HEK293T (cell line): ENCODE results near the gene SPNS2.
A peak's percentile ranks its signal among the peaks of the same experiment; 100 is the strongest.

Source experiments
- CTCF ChIA-PET: fragments of 350-600 bp; formaldehyde crosslinking; extraction: SDS; loops from one replicate; lab custom pipeline; 2021; ENCODE audit warnings: antibody characterized with exemption, inconsistent platforms; lab: Yijun Ruan, JAX
- POLR2A ChIA-PET: fragments of 350-600 bp; formaldehyde crosslinking; extraction: SDS; loops from one replicate; lab custom pipeline; 2020; ENCODE audit warnings: antibody characterized with exemption, inconsistent platforms; lab: Yijun Ruan, JAX
- DNase-seq: peaks from one replicate; pipeline ENCODE4 v3.0.0; 2012; ENCODE audit warnings: mixed read lengths; ENCODE audit errors: extremely low spot score
- ARNT ChIP-seq: fragments of 450-650 bp; IDR thresholded peaks from 2 replicates; pipeline ENCODE4 v1.6.1; 2017; ENCODE audit warnings: mild to moderate bottlenecking
- BHLHE40 ChIP-seq: fragments of 450-650 bp; IDR thresholded peaks from 2 replicates; pipeline ENCODE4 v1.6.1; 2016; ENCODE audit warnings: mild to moderate bottlenecking, moderate library complexity, borderline replicate concordance
- CTBP1 ChIP-seq: fragments of 450-650 bp; IDR thresholded peaks from 2 replicates; pipeline ENCODE4 v1.6.1; 2016; ENCODE audit warnings: borderline replicate concordance
- ELF4 ChIP-seq: fragments of 450-650 bp; IDR thresholded peaks from 2 replicates; pipeline ENCODE4 v1.6.1; 2017; ENCODE audit warnings: antibody characterized with exemption
- FOXA1 ChIP-seq: fragments of 450-650 bp; IDR thresholded peaks from 2 replicates; pipeline ENCODE4 v1.6.1; 2016; ENCODE audit warnings: mild to moderate bottlenecking
- FOXK2 ChIP-seq: fragments of 450-650 bp; IDR thresholded peaks from 2 replicates; pipeline ENCODE4 v1.6.1; 2016; ENCODE audit warnings: mild to moderate bottlenecking
- FOXM1 ChIP-seq: fragments of 450-650 bp; IDR thresholded peaks from 2 replicates; pipeline ENCODE4 v1.6.1; 2017; ENCODE audit warnings: mild to moderate bottlenecking, borderline replicate concordance
- HDGF ChIP-seq: fragments of 450-650 bp; IDR thresholded peaks from 2 replicates; pipeline ENCODE4 v1.6.1; 2017; ENCODE audit warnings: antibody characterized with exemption, borderline replicate concordance
- L3MBTL2 ChIP-seq: fragments of 450-650 bp; conservative IDR thresholded peaks from 2 replicates; pipeline ENCODE4 v1.6.1; 2016; ENCODE audit warnings: mild to moderate bottlenecking
- LEF1 ChIP-seq: fragments of 450-650 bp; IDR thresholded peaks from 2 replicates; pipeline ENCODE4 v1.6.1; 2017; ENCODE audit warnings: mild to moderate bottlenecking, borderline replicate concordance
- NFRKB ChIP-seq: fragments of 450-650 bp; IDR thresholded peaks from 2 replicates; pipeline ENCODE4 v1.6.1; 2016; ENCODE audit warnings: mild to moderate bottlenecking, moderate library complexity
- SP1 ChIP-seq: fragments of 450-650 bp; IDR thresholded peaks from 2 replicates; pipeline ENCODE4 v1.6.1; 2017
- SUZ12 ChIP-seq: fragments of 450-650 bp; IDR thresholded peaks from 2 replicates; pipeline ENCODE4 v1.6.1; 2016; ENCODE audit warnings: mild to moderate bottlenecking
- TARDBP ChIP-seq: fragments of 450-650 bp; IDR thresholded peaks from 2 replicates; pipeline ENCODE4 v1.6.1; 2016
- ZNF384 ChIP-seq: fragments of 450-650 bp; IDR thresholded peaks from 2 replicates; pipeline ENCODE4 v1.6.1; 2016
- TF ChIP-seq, protein P1 (sequence below): fragments of 450-650 bp; IDR thresholded peaks from 2 replicates; pipeline ENCODE4 v1.6.1; 2016

The SPNS2 gene, protein sequence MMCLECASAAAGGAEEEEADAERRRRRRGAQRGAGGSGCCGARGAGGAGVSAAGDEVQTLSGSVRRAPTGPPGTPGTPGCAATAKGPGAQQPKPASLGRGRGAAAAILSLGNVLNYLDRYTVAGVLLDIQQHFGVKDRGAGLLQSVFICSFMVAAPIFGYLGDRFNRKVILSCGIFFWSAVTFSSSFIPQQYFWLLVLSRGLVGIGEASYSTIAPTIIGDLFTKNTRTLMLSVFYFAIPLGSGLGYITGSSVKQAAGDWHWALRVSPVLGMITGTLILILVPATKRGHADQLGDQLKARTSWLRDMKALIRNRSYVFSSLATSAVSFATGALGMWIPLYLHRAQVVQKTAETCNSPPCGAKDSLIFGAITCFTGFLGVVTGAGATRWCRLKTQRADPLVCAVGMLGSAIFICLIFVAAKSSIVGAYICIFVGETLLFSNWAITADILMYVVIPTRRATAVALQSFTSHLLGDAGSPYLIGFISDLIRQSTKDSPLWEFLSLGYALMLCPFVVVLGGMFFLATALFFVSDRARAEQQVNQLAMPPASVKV

DNA sequence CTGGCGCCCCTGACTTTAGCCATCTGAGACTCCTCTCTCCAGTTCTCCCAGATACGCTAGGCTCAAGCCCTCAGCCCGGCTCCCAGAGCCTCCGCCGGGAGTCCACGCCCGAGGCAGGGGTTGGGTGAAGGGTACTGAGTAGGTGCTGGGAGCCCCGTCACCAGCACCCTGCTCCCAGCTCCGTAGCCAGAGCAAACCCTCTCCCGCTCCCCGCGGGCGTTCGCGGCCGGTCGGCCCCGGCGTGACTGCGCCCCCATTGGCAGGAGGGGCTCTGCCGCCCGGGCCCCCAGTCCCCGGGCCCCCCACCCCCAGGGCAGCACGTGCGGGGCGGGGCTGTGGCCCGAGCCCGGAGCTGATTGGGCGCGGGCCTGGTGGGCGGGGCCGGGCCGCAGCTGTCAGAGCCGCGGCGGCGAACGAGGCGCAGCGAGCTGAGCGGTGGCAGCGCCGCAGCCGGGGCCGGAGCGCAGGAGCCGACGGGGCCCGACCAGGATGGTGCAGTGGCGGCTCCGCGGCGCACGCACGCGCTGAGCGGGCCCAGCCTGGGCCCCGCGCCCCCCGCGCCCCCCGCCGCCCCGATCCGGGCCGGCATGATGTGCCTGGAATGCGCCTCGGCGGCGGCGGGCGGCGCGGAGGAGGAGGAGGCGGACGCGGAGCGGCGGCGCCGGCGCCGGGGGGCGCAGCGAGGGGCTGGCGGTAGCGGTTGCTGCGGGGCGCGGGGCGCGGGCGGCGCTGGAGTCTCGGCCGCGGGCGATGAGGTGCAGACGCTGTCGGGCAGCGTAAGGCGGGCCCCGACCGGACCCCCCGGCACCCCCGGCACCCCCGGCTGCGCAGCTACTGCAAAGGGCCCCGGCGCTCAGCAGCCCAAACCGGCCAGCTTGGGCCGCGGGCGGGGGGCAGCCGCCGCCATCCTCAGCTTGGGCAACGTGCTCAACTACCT is at the start of gene SPNS2:
Gene SPNS2, plus strand, starts transcription at position 421 of the 937 bp plus-strand sequence. Its CDS starts 167 bp downstream, at position 588.
- POLR2A ChIA-PET, result interaction anchor here (0.7 to 0.9 kb wide), 5 partner anchors 12 to 442 kb away, joined by 3 to 6 read pairs (median 3); partner anchors contain the start of genes CYB5D2, RNF167 and SLC25A11
- DNase-seq, result peak; percentile 94
- TF ChIP-seq LEF1, result no peak
- no peak for TF ChIP-seq ARNT
- TF ChIP-seq SUZ12, result no peak
- TF ChIP-seq FOXM1, result no peak
- TF ChIP-seq FOXA1, result no peak
- TF ChIP-seq SP1, result no peak
- CTCF ChIA-PET, result interaction anchor here (0.5 to 1.0 kb wide), 2 partner anchors 11 to 80 kb away, joined by 3 to 4 read pairs; no protein-coding TSS in a partner anchor

DNA sequence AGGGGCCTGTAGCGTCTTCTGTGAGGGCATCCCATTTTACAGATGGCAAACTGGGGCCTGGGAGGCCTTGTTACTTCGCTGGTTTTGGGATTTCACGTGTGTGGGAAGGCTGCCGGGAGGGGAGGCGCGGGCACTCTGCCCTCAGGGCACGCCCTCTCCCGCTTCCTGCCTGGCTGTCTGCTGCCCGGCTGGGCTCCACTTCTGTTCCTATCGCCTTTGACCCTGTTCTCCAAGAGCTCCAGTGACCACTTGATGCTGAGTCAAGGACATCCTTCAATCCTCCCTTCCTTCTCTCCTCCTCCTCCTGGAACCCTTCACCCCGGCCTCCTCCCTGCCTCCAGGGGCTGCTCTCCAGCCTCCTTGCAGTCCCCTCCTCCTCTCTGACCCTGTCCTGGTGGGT is 48.9 kb upstream of the SPNS2 start:
- ChIA-PET POLR2A (no interaction called here), CTCF (no interaction called here)
- no peak for DNase-seq
- no peak for TF ChIP-seq ARNT
- TF ChIP-seq FOXA1, result no peak
- no peak for TF ChIP-seq SUZ12
- TF ChIP-seq, protein P1, sequence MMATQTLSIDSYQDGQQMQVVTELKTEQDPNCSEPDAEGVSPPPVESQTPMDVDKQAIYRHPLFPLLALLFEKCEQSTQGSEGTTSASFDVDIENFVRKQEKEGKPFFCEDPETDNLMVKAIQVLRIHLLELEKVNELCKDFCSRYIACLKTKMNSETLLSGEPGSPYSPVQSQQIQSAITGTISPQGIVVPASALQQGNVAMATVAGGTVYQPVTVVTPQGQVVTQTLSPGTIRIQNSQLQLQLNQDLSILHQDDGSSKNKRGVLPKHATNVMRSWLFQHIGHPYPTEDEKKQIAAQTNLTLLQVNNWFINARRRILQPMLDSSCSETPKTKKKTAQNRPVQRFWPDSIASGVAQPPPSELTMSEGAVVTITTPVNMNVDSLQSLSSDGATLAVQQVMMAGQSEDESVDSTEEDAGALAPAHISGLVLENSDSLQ, result no peak
- no peak for TF ChIP-seq ZNF384
- TF ChIP-seq LEF1, result no peak
- TF ChIP-seq TARDBP, result no peak
- no peak for TF ChIP-seq CTBP1
- TF ChIP-seq ELF4, result no peak
- TF ChIP-seq FOXM1, result no peak
- TF ChIP-seq BHLHE40, result no peak
- TF ChIP-seq SP1, result no peak
- no peak for TF ChIP-seq HDGF
- no peak for TF ChIP-seq FOXK2
- no peak for TF ChIP-seq NFRKB
- no peak for TF ChIP-seq L3MBTL2

DNA sequence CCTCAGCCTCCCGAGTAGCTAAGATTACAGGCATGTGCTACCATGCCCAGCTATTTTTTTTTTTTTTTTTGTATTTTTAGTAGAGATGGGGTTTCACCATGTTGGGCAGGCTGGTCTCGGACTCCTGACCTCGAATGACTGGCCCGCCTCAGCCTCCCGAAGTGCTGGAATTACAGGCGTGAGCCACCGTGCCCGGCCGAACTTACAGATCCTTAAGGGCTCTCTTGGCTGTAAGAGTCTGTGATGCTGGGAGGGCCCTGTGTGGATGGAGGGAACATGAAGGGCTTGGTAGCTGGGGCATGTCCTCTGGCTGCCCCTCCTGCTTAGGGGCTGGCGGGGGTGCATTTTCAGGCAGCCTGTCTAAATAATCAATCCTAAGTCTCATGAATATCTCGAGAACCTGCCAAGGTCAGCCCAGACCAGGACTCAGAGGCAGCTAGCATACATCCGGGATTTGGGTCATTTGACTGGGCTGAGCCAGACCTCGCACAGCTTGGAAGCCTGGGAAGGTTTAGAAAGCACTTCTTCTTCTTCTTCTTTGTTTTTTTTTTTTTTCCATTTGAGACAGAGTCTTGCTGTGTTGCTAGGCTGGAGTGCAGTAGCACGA is 47.9 kb upstream of the SPNS2 start:
- POLR2A ChIA-PET, result no interaction called here
- no peak for TF ChIP-seq ARNT
- TF ChIP-seq FOXM1, result no peak
- no peak for TF ChIP-seq NFRKB
- no peak for TF ChIP-seq ZNF384
- TF ChIP-seq FOXK2, result no peak
- TF ChIP-seq, protein P1, result no peak
- TF ChIP-seq TARDBP, result no peak
- no peak for TF ChIP-seq CTBP1
- TF ChIP-seq SUZ12, result no peak
- TF ChIP-seq SP1, result no peak
- no peak for TF ChIP-seq ELF4
- no peak for TF ChIP-seq L3MBTL2
- no peak for TF ChIP-seq HDGF
- no peak for TF ChIP-seq FOXA1
- TF ChIP-seq LEF1, result no peak
- no peak for TF ChIP-seq BHLHE40
- no peak for DNase-seq
- CTCF ChIA-PET, result interaction anchor here (0.6 kb wide), 1 partner anchor 30 kb away, joined by 4 read pairs; no protein-coding TSS in a partner anchor

DNA sequence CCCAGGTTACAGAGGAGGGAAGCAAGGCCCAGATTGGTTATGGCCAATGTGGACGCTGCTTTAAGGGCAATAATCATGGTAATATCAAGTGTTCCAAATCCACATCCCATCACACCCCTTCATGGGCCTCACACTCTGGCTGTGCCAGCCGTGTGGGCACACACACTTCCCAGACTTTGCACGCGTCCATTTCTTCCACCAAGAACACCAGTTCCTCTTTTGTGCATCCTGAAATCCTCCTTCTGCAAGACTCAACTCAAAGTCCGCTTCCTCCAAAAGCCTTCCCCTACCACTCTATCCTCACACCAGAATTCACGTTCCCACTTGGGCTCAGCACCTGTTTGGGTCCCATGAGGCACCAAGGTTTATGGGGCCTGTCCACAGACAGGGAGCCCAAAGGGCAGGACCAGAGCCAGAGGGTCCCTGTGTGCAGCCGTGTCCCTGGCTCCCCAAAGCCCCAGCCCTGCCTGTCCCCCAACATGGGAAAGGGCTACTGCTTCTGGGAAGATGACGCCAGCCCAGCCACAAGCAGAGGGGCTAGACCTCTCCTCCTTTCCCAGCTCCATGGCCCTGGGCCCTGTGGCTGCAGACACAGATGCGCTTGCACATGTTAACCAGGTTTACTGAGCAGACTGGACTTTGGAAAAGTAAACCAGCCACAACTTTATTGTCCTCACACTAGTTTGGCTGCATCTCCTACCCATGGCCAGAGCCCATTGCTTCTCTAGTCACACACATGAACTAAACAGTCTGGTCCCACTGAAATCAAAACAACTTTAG is 44.7 kb upstream of the SPNS2 start:
- no peak for DNase-seq
- ChIA-PET POLR2A (no interaction called here), CTCF (interaction anchor here (0.6 kb wide), 1 partner anchor 308 kb away, joined by 3 read pairs; no protein-coding TSS in a partner anchor)
- no peak for TF ChIP-seq HDGF
- TF ChIP-seq ELF4, result no peak
- no peak for TF ChIP-seq SUZ12
- no peak for TF ChIP-seq SP1
- TF ChIP-seq CTBP1, result no peak
- no peak for TF ChIP-seq ARNT
- no peak for TF ChIP-seq TARDBP
- no peak for TF ChIP-seq FOXK2
- no peak for TF ChIP-seq ZNF384
- no peak for TF ChIP-seq FOXM1
- TF ChIP-seq, protein P1, result no peak
- no peak for TF ChIP-seq L3MBTL2
- TF ChIP-seq LEF1, result no peak
- TF ChIP-seq NFRKB, result no peak
- TF ChIP-seq BHLHE40, result no peak
